Epithelial cell of alveolus of lung (primary cell): ENCODE results near the gene CEP295NL. TPM values are rescaled to one million over a fixed set of nuclear protein-coding genes. Genes with fewer than 3 reads are reported as not detected.

Experiments used
- total RNA-seq: library from RNA; depleted of rRNA; stranded (reverse); fragments of >200 nt; gene quantifications from 2 replicates; pipeline ENCODE4 v1.2.1, GENCODE V29; 2015

CEP295NL gene, protein sequence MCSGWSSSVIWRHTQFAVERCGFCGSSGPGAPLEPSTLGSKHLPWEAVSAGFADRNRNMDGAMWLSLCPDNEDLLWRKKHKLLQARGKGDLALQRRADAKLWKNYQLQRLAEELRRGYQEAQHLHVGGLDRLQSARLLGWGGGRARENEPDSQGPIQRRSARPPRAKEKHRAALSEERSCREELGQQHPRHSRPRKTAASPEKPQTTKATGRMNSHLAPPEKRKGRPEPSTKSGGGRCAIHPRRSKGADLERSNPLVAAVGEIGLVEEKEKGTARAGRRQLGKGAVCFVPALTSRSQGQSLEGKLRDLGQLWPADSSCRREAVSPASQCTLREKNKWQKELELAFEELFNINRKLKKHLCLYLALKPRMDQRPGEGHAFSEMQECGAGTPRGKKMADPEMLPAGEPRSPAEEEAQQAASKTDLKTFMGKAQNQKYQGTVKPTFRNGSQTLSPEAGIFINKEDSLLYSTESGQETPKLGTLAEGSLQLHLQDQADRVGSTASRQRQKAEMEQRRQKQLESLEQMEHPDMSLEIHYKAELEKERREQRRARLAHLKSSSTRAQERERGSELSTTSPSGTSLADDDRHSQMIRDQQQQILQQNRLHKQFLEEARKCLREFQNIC
- 0.13 TPM in 1 of 2 replicates, not detected in the other for total RNA-seq

DNA sequence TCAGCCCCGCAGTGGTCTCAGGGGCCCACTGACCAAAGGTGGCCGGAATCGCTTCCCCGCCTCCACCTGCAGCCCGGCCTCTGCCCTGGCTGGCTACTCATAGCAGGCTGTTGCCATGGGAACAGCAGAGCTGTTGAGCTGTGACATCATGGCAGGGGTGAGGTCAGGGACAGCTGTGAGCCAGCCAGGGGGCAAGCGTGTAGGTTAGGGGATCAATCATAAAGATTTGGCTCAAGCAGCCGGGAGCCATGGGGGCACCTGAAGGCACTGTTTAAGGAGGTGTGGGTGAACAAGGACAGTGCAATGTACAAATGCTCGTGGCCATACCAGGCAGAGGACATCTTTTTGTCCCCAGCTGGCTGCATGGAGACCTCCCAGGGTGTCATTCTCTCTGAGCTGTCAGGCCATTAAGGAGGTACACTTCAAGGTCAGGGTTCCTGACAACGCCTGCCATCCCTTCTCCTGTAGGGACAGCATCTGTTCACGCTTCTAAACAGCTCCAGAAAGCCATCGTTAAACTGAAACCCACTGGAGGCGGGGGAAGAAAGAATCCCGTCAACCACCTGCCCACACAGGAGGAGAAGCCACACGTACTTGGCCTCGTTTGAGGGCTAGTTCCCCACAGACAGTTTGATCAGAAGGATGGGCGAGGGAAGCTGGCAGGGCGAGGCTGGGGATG is at the start of gene CEP295NL:
Gene CEP295NL, minus strand, starts transcription at position 101 of the 679 bp plus-strand sequence. CDS start 1,373 bp downstream, outside the sequence.

DNA sequence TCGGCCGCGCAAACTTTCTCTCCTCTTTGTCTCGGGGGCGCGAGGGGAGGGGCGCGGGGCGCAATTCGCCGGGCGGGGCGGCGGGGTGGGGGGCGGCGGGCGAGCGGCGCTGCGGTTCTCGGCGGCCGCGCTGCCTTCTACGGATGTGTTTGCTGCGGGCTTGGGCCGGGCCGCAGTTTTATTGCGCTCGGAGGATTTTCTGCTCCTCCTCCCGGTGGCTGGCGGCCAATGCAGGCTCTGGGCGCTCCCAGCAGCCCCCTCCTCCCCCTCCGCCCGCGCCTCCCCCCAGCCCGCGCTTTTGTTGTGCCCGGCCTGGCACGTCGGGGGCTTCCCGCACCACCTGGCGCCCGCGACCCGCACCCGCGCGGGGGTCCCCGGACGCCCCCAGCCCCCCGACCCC is 22.2 kb upstream of the CEP295NL start, which contains the start of gene TIMP2:
Gene TIMP2, minus strand, starts transcription at position 154 of the 400 bp plus-strand sequence. CDS start 299 bp downstream, outside the sequence.

DNA sequence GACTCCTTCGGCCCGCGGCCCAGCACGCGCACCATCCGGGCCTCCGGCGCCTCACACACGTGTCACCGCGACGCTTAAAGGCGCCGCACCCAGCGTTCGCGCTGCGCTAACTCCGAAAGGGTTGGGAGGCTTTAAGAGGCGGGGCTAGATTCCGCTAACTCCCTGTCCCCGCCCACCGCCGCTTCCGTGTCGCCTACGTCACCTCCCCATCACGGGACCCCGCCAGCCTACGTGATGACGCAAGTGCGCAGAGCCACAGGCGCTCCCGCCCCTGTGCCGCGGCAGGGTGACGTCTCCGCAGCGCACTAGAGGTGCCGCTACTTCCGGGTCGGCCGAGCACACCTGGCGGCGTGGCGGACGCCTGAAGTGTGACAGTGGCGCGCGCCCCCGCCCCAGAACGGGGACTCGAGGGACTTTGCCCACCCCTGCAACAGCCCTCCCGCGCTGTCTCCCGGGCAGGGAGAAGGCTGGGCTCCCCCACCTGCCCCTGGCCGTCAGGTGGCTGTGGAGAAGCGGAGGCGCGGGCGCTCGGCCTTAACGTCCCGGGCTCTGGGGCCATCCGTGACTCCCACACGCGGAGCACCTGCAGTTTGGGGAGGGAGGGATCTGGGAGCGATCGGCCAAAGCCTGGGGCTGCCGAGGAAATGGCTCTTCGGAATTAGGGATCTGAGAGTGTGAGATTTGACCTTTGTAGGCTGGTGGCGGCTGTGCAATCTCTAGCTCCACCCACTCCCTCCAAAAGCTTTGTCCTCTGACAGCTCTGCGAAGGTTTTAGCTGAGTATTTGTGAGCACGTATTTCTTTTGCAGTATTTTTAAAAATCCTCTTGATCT is 62.0 kb downstream of the CEP295NL start, which contains the start of gene USP36:
Gene USP36, minus strand, starts transcription at position 35 of the 832 bp plus-strand sequence. CDS start 4,451 bp downstream, outside the sequence.

Other genes starting within 250 kb of the CEP295NL start
- 12.2 and 14.1 TPM in 2 replicates for gene CYTH1, start 120.9 kb downstream of the CEP295NL start, total RNA-seq
- 9.2 and 17.7 TPM in 2 replicates for gene USP36, start 62.4 kb downstream of the CEP295NL start, total RNA-seq
- 201 and 258 TPM in 2 replicates for gene TIMP2, start 22.2 kb upstream of the CEP295NL start, total RNA-seq
- gene LGALS3BP, start 76.7 kb upstream of the CEP295NL start, total RNA-seq: 342 and 496 TPM in 2 replicates
- 45.8 and 56.1 TPM in 2 replicates for gene CANT1, start 106.6 kb upstream of the CEP295NL start, total RNA-seq
- gene C1QTNF1, start 121.0 kb upstream of the CEP295NL start, total RNA-seq: 47.1 and 53.0 TPM in 2 replicates
- gene ENGASE, start 171.6 kb upstream of the CEP295NL start, total RNA-seq: 8.8 and 14.5 TPM in 2 replicates